ENCODE results near the gene LRRTM4. TPM values are rescaled to one million over a fixed set of nuclear protein-coding genes. Genes with fewer than 3 reads are reported as not detected.

Gene LRRTM4
- total RNA-seq, 1 donor from 2014 or later: not detected

- Histone ChIP-seq H3K27me3 (no peaks in the 10 kb centered on the region), H3K9me3 (no peaks in the 10 kb centered on the region), H3K4me3 (no peak overlapping the region), H3K4me1 (no peaks in the 10 kb centered on the region), H3K36me3 (no peaks in the 10 kb centered on the region), H3K27ac (no peak overlapping the region)
- peak in 1 of 3 experiments; percentile 12 for TF ChIP-seq CTCF (IDR thresholded peaks at IDR 0.05)
- DNase-seq (ENCODE audit: low spot score in 2 of 2): no peak
- intact Hi-C loops (cut with DNase I): no loop called here
These were observed 568.3 kb downstream of the LRRTM4 start for GRCh38 chr2:76953733-76954347.

GRCh38 chr2:76946631-76947145 lies 575.5 kb downstream of the LRRTM4 start:
- Histone ChIP-seq H3K4me3 (no peak overlapping the region), H3K9me3 (no peaks in the 10 kb centered on the region), H3K36me3 (no peaks in the 10 kb centered on the region), H3K27ac (no peak overlapping the region), H3K4me1 (no peaks in the 10 kb centered on the region), H3K27me3 (no peaks in the 10 kb centered on the region)
- TF ChIP-seq CTCF (IDR thresholded peaks at IDR 0.05): no peak
- intact Hi-C loops (cut with DNase I): no loop called here
- DNase-seq (ENCODE audit: low spot score in 2 of 2): no peak

- Histone ChIP-seq H3K9me3 (no peaks in the 10 kb centered on the region), H3K4me1 (no peaks in the 10 kb centered on the region), H3K4me3 (no peak overlapping the region), H3K27me3 (no peaks in the 10 kb centered on the region), H3K36me3 (no peaks in the 10 kb centered on the region), H3K27ac (no peak overlapping the region)
- TF ChIP-seq CTCF (IDR thresholded peaks at IDR 0.05): no peak
- DNase-seq (ENCODE audit: low spot score in 2 of 2): no peak
- intact Hi-C loops (cut with DNase I): no loop called here
These were observed 581.6 kb downstream of the LRRTM4 start for GRCh38 chr2:76940559-76940958.

- intact Hi-C loops (cut with DNase I): no loop called here
- Histone ChIP-seq H3K27me3 (no peaks in the 10 kb centered on the region), H3K27ac (no peak overlapping the region), H3K4me3 (no peak overlapping the region), H3K9me3 (no peaks in the 10 kb centered on the region), H3K4me1 (no peaks in the 10 kb centered on the region), H3K36me3 (no peaks in the 10 kb centered on the region)
- DNase-seq (ENCODE audit: low spot score in 2 of 2): no peak
- TF ChIP-seq CTCF (IDR thresholded peaks at IDR 0.05): no peak
These were observed 584.0 kb downstream of the LRRTM4 start for GRCh38 chr2:76938153-76938552.

- Histone ChIP-seq H3K36me3 (no peaks in the 10 kb centered on the region), H3K27ac (no peak overlapping the region), H3K4me3 (no peak overlapping the region), H3K9me3 (no peaks in the 10 kb centered on the region), H3K27me3 (no peaks in the 10 kb centered on the region), H3K4me1 (no peaks in the 10 kb centered on the region)
- DNase-seq (ENCODE audit: low spot score in 2 of 2): no peak
- no peak for TF ChIP-seq CTCF (IDR thresholded peaks at IDR 0.05)
- intact Hi-C loops (cut with DNase I): no loop called here
These were observed 589.6 kb downstream of the LRRTM4 start for GRCh38 chr2:76932550-76932949.
